Esophagus muscularis mucosa (tissue), 3 donors: ENCODE data around the gene SMAD9.
A peak's percentile ranks its signal among the peaks of the same experiment; 100 is the strongest.

Experiments used
- CTCF ChIP-seq, 3 experiments: fragments of 200-600 bp in 2 of 3; fragments of 450-650 bp in 1 of 3; sonication (generic) in 2 of 3; IDR thresholded peaks; one replicate each; pipeline ENCODE4 v1.5.1; 2017 to 2019; ENCODE audit warnings: antibody characterized with exemption in 3 of 3, mild to moderate bottlenecking in 2 of 3, moderate library complexity in 1 of 3
- POLR2A ChIP-seq: fragments of 450-650 bp; IDR thresholded peaks from one replicate; pipeline ENCODE4 v1.6.1; 2017; ENCODE audit warnings: antibody characterized with exemption, moderate library complexity, mild to moderate bottlenecking, low read depth
- POLR2AphosphoS5 ChIP-seq, 2 donors: sonication (generic); formaldehyde crosslinking; IDR thresholded peaks; one replicate each; pipeline ENCODE4 v1.6.1; 2017; ENCODE audit warnings: antibody characterized with exemption in 2 of 2

GRCh38 chr13:36850790-36851438, 69.1 kb downstream of the SMAD9 start:
- TF ChIP-seq CTCF (IDR thresholded peaks at IDR 0.05): peak in 1 of 3 experiments; percentile 27
- TF ChIP-seq POLR2AphosphoS5 (IDR thresholded peaks at IDR 0.05): no peak
- no peak for TF ChIP-seq POLR2A
